GM21717 (cell line): Measurements from ENCODE around the gene RRP12.

ENCODE experiments used
- ATAC-seq: cut with Tn5 transposase; IDR thresholded peaks from one replicate; pipeline ENCODE4 v1.9.1; 2021; ENCODE audit warnings: mild to moderate bottlenecking, moderate library complexity; ENCODE audit not compliant: unreplicated experiment

RRP12 gene

DNA sequence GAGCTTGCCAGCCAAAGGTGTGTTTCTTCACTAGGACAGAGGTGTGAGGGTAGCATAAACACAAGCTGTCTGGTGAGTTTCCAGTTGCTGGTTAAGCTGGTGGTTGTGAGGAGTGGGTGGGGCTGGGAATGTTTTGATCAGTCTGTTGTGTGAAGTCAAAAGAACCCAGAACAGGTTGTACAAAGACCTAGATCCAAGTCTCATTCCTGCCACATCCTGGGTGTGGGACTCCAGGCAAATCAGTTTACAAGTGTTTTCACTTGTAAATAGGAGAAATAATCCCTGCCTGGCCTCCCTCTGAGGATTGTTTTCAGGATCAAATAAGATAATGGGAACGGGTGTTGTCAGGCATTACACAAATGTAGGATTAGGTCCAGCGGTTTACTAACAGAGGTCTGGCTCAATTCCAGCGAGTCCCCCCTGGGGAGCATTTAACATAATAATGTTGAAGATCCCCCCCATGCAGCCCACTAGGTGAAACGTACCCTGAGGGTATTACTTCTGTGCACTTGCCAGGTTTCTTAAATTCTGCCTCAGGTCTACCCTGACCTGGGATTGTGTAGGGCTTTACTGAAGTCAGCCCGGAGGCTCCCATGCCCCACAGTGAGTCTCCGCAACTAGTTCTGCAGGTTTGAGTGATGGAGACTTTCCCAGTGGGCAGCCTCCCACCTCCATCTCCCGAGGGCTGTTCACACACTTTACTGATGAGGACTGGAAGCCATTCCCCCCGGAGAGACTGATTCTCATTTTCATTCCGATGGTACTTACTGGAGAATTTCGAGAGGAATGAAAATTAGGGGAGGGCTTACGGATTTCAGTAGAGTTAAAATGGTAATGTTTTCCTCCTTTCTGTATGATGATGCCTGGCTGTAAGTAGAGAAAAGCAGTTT lies 64.0 kb downstream of the RRP12 start:
- ATAC-seq: no peak

DNA sequence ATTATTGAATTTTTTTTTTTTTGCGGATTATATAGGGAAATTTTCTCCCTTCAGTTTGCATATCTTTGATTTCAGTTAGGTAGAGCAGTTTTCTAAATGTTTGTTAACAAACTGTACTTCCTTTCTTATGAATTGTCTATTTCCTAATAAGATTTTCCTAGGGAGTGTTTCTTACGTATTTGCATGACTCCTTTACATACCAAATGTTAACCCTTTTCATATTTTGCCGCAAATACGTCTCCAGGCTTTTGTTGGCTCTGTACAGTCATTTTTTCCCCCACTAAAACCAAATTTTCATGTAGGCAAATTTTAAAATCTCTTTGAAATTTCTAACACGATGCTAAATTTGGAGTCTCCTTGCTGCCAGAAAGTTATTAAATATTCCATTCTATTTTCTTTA lies 64.7 kb downstream of the RRP12 start:
- ATAC-seq: no peak

DNA sequence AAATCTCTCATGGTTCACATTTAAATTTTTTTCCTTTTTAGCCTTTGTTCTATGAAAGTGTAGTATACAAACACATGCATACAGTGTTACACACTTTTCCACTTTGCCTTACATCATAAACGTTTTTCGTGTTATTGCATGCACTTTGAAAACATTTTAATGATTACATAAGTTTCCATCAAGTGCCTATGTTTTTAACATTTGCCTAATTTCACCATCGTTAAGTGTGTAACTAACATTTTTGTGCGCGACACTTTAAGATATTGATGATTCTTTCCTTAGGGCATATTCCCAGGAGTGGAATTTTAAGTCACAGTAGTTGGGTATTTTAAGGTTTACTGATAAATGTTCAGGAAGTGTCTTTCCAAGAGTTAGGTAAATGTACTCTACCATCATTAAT lies 65.1 kb downstream of the RRP12 start:
- ATAC-seq: no peak

DNA sequence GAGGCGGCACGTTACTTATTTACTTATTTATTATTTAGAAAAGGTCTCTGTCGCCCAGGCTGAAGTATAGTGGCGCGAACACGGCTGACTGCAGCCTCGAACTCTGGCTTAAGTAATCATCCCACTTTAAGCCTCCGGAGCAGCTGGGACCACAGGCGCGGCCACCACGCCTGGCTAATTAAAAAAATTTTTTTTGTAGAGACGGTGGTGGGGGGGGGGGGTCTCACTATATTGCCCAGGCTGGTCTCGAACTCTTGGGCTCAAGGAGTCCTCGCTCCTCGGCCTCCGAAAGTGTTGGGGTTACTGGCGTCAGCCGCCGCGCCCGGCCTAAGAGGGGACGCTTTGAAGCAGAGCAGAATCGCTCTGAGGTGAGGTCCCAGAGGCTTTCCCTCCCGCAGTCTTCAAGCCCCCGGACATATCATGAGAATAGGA lies 65.9 kb downstream of the RRP12 start:
- ATAC-seq: no peak

DNA sequence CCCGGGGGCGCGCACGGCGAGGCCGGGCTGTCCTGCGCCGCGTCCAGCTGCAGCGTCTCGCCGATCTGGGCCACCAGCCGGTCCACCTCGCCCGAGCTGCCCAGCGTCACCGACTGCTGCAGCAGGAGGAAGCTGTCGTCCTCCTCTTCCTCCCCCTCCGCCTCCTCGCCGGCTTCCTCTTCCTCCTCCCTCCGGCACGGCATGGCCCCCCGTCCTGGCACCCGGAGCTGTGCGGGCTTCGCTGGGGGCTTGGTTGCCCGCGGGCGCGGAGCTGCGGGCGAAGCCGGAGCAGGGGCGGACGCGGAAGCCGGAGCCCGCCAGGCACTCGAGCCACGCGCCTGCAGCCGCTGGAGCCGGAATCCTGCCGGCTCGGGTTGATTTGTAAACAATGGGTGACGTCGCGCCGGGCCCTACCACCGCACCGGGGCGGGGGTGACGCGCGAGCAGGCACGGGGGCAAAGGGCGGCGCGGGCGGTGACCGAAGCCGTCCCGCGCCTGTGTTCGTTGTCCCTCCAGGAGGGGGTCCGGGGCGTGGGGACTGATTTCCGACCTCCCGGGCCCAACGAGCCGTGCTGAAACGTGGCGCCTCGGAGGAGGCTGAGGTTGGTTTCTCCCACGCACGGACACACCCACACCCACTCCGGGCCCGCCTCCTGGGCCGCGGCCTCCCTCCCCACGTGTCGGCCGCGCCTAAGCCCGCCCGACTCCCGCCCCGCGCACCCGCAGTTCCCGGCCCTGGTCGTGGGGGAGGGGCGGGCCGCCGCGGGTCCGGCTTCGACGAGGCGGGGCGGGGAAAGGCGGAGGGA lies 66.6 kb downstream of the RRP12 start, which contains the start of gene FRAT2:
Gene FRAT2 (minus strand): TSS at position 360 of the 806 bp plus-strand sequence. CDS start 157 bp downstream, at position 203.
- peak; percentile 83 for ATAC-seq

DNA sequence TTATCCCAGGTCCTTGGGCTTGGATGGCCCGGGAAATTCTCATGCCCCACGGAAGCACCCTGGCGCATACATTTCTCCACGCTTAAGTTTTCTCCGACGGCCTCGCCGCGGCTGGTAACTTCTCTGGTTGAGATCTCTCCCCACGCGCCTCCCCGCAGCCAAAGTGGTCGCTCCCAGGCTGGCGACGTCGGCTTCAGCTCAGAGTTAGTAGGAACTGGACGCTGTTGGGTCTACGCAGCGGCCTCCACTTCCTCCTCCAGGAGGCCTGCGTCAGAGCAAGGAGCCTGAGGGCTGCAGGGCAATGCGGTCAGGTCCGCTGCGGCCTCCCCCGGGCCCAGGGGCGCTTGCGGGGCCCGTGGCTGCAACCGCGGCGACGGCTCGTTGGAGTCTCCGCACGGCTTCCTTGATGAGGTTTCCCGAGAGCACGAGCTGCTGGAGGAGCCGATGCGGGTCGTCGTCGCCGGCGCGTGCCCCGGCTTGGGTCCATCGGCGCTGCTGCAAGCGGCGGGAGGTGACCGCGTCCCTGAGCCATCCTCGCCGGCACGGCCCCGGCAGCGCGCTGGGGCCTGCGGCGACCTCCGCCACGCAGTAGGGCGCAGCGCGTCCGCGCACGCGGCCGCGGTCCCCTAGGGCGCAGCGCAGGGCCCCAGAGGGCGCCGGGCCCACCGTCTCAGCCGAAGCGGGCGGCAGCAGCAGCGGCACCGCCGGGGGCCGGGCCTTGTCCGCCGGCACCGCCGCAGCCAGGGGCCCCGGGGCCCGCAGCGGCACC lies 67.4 kb downstream of the RRP12 start:
- ATAC-seq: peak; percentile 16

DNA sequence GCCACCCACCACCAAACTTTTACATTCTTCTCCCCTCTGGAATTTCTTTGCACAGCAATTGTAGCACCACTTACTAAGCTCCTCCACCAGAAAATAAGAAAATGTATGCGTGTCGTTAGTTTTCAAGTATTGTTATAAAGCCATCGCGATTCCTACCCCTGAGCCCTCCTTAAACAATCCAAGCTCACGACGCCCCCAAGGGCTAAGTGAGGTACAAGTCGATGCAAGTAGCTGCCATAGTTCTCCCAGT lies 67.9 kb downstream of the RRP12 start:
- no peak for ATAC-seq

DNA sequence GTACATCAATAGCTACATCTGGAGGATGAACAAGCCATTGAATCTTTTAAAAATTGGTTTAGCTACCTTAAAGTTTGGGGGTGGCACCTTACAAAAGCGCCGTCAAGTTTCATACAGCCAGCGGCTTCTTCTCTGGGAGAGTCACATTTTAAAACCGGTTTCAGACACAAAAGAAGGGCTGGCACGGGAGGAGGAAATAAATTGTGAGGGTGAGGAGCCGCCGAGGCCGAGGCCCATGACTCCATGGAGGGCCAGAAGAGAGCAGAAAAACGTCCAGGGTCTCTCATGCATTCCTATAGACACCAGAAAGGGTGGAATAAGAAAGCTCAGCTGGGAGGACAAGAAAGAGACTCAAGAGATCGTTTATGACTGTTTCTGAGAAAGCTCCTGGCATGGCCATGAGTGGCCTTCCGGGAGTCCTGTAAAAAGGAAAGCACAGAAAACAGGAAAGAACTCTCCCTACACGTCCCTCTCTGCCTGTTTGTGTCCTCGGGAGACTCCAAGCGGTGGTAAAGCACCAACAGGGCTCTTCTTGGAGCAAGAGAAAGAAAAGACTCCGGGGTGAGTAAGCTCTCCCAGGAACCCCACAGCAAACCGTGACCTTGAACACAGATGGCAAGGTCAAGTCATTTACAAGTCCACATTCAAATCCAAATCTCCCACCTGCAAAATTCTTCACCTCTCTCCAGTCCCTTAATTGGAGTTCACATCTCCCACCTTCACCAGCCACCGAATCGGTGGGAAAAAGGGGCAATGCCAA lies 68.4 kb downstream of the RRP12 start:
- ATAC-seq: no peak

DNA sequence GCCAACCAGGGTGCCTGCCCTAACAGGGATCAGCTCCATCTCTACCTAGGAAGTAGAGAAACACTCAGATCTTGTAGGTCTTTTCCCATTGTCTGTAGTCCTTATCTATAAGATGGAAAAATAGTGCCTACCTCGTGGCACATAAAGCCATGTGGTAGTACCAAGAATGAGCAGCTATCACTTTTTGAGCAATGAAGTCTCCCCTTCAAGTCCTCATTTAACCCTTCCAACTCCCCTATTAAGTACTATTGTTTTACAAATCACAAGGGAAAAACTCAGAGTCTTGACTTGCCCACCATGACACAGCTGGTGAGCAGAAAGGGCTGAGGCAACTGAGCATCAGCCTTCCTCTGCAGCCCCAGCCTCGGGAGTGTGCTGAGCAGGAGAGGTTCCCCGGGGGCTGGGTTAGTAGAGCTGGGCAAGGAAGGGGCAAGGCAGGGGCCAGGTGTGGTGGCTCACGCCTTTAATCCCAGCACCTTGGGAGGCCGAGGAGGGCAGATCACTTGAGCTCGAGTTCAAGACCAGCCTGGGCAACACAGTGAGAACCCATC lies 69.9 kb downstream of the RRP12 start:
- no peak for ATAC-seq

DNA sequence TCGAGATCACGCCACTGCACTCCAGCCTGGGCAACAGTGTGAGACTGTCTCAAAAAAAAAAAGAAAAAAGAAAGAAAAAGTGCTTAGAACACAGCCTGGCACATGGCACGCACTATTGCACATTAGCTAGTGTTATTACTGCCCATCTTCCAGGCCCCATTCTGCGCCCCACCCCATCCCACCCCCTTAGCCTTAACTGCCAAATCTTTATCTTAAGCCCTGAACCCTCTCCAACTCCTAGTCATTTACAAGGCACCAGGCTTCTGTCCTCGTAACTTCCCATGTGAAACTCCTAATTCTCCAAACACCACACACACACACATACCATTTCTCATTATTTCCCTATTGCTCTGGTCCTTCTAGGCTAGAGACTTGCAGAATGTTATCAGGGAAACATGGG lies 71.4 kb downstream of the RRP12 start:
- no peak for ATAC-seq

DNA sequence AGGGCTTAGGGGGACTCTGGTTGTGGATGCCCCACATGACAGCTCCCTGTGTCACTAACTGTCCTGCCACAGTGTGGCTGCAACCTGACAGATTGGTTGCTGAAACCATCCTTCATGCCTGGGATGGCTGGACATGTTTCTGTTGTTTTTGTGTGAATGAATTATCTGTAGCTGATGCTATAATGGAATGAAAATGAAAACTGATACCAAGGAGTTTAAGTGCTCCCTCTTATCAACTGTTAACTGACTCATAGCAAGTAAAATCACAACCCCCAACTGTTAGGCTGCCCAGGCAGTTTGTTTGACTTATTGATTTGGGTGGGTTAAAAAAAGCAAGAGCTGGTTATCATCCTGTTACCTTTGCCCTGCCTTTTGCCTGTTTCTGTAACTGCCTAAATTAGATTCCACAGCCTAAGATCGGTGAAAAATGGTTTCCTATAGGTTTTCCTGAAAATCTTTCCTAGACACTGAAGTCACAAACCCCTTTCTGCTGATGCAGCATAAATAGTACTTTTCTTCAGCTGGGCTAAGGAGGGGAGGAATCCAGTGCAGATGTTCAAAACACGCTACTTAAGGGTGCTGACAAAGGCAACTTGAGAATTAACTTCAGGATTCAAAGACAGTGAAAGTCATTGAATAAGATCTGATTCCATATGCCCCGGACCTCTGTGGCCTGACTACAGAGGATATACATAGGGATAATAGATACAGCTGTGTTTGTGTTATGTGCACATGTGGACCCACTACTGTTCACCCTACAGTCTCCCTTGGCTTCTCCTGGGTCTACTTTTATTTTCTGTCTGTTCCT lies 72.3 kb downstream of the RRP12 start:
- no peak for ATAC-seq

DNA sequence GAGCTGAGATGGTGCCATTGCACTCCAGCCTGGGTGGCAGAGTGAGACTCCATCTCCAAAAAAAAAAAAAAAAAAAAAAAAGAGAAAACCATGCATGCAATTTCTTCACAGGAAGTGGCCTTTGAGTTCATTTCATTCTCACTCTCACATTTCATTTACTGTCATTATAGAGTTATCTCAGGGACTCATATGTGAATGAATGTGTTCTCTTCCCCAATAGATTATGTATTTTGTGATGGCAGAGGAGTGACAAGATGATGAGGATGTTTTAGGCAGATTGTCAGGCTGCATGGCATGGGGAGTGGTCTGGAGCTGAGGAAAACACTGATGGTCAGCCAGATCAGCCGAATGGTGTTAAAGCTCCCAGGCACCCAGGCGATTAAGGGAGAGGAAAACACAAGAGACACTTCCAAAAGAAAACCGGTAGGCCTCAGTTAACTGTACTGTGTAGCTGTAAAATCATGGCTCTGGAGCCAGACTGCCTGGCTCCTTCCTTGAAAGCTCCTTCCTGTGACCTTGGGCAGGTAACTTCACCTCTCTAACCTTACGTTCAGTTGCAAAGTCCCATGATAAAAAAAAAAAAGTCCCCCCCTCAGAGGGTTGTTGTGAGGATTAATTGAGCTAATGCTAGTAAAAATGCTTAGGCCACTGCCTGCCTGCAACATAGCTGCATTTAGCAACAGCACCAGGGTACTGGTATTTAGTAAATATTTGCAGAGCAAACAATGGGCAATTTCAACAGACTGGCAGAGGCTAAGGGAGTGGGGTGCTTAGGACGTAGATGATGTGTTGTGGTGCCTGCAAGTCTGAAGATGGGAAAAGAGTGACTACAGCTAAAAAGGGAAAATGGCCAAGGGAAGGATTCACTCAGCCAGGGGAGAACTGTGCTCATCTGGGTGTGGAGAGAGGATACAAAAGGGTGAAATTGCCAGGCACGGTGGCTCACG lies 73.5 kb downstream of the RRP12 start:
- no peak for ATAC-seq

DNA sequence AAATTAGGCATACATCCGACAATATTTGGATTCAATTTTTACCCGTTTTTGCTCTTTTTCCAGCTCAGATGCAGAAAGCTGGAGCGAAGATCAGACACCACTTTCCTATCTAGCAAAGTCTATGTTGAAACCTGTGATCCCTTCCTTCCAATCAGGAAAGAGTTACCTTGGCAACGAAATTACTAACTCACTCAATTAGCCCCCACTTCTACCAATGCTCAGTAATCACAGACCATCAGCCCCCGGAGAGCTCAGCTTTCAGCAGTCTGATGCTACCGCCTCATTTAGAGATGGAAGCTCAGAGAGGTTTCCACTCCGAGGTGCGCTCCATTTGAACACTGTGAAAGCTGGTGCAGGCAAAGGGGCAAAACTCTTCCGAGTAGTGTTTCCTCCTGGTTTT lies 75.4 kb downstream of the RRP12 start:
- no peak for ATAC-seq

DNA sequence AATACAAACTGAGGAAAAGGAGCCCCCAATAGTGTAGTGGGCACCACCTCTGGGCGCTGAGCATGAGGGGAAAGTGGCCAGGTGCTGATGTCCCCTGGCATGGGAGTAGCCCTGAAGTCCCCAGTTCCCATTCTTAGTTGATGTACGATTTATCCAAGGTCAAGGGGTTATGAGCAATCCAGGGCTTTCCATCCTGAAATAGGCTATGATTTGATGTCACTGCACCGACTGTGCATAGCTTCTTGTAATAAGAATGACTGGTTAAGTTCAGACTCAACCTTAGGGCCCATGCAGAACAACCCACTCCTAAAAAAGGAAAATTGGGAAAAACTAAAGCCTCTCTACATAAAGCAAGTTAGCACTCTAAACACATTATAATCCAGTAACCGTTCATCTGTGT lies 77.6 kb downstream of the RRP12 start:
- no peak for ATAC-seq

DNA sequence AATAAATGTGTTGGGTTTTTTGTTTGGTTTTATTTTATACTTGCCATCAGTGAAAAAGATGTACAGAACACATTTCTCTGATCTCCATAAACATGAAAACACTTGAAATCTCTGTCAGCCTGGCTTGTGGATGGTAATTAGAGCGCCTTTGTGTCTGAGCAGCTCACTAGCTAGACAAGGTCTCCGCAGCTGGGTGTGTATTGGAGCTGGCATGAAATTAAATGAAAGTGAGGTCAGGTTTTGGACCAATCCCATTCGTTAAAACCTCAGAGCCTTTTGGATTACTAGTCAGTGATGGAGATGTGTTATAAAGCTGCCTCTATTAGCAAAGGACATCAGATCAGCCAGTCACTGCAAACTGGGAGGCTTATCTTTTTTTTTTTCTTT lies 79.3 kb downstream of the RRP12 start:
- ATAC-seq: no peak

DNA sequence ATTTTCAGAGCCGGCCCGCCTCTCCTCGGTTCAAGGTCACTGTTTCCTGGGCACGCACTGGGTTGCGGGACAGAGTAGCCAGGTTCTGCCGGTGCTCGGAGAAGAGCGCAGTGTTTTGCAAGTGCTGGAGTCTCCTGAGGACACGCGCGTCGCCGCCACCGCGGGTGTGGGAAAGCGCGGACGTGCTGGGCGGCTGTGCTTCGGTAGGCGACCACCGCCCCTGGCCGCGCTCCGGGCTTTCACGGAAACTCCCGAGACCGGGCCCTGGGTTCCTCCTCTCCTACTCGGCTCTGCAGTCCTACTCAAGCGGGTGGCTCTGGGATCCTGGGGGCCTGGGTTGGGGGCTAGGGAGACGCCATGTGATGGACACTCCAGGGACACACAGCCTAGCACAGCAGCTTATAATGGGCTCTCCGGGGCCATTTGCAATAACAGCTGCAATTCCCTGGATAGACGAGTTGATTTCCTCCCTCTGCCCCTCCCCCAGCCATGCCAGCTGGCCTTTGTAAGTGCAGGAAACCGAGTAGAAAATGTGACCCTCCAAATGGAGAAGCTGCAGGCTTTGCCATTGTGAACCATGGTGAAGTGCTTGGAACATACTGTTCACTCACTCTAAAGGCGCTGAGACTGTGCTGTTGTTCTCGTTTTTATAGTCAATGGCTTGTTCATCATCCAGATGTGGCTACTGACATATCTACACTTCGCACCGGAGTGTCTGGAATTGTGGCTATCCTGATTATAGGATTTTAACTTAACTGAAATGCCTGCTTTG lies 79.9 kb downstream of the RRP12 start:
- ATAC-seq: no peak

DNA sequence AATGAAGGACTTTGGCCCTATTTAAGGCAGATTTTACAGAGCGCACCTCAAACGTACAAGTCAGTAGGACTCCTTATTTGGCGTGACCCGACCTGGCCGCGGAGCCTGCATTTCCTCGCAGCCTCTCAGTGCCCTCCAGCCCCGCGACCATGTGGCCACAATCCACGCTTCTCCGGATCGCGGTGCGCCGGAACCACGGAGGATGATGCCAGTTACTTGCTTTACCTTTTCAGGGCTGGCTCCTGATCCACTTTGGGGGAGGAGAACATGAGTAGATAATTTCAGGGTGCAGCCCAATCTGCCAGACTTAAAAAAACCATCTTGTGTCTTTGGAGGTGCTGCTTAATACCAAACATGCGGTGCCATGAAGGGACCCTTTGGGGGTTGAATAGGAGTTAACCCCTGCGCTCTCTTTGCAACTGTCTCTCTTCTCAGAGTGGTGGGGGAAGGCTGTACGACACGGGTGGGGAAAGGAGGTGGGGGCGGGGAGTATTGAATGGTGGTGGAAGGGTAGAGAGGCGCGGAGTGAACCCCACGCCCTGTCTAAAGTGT lies 80.6 kb downstream of the RRP12 start:
- ATAC-seq: no peak
